ENCODE data around the gene VPS8.

VPS8 gene

DNA sequence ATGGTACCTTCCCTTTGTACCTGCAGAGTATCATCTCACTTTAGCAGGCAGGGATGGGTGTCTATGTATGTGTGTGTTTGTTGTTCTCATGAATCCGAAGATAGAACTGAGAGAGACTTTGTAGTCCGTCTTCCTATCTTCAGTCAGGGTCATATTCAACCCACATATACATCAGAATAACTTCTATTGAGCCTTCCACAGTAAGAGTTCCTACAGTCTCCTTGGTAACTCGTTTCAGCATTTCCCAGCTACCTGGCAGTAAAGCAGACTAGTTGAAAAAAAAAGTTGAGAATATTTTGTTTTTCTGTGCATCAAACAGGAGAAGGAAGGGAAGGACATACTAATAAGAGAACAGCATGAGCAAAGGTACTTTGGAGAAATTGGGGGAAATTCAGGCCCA lies 106.8 kb downstream of the VPS8 start:
- H3K4me3 ChIP-seq (replicated peaks; ENCODE audit: low read depth, low read length) = no peak overlapping the region
- TF ChIP-seq CTCF (IDR thresholded peaks at IDR 0.05; ENCODE audit: low read depth, low read length, missing control alignments) = no peak
- no peak for DNase-seq (ENCODE audit: extremely low read depth, low read depth)

- TF ChIP-seq CTCF (IDR thresholded peaks at IDR 0.05; ENCODE audit: low read depth, low read length, missing control alignments) = no peak
- H3K4me3 ChIP-seq (replicated peaks; ENCODE audit: low read depth, low read length) = no peak overlapping the region
- DNase-seq (ENCODE audit: extremely low read depth, low read depth) = no peak
These were observed 107.7 kb downstream of the VPS8 start for GRCh38 chr3:184919651-184920050.

DNA sequence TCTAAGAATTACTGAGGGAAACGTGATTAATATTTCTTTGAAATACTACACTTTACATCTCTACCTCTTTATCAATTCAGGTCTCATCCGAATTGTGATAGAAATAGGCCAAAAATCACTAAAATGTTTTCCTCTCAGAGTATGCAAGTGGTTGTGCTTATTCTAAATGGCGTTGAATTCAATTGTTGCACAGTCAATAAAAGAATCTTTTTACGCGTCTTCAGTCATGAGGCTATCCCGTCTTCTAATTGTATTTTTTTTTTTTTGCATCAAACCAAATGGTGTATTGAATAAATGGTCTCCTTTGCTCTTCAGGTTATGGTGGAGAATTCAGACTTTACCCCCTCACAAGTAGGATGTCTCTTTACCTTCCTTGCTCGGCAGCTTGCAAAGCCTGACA lies 112.6 kb downstream of the VPS8 start:
- no peak for TF ChIP-seq CTCF (IDR thresholded peaks at IDR 0.05; ENCODE audit: low read depth, low read length, missing control alignments)
- H3K4me3 ChIP-seq (replicated peaks; ENCODE audit: low read depth, low read length) = no peak overlapping the region
- DNase-seq (ENCODE audit: extremely low read depth, low read depth) = no peak

DNA sequence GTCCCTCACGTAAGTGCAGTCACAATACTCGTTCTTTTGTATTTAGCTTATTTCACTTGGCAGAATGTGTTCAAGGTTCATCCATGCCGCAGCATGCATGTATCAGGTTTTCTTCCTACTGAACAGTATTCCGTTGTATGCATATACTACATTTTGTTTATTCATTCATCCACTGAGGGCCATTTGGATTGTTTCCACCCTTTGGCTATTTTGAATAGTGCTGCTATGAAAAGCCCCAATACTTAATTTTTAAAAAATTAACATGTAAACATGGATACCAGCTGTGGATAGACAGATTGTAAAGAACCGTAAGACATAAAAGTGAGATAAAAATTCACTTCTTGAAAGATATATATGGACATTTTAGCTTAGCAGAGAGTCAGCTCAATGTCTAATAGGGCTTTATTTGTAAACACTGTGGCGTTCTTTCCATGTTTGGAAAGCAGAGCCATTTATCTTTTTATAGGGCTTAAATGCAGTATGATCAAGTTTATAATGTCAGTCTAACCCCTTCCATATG lies 115.9 kb downstream of the VPS8 start:
- DNase-seq (ENCODE audit: extremely low read depth, low read depth) = no peak
- TF ChIP-seq CTCF (IDR thresholded peaks at IDR 0.05; ENCODE audit: low read depth, low read length, missing control alignments) = no peak
- H3K4me3 ChIP-seq (replicated peaks; ENCODE audit: low read depth, low read length) = no peak overlapping the region

DNA sequence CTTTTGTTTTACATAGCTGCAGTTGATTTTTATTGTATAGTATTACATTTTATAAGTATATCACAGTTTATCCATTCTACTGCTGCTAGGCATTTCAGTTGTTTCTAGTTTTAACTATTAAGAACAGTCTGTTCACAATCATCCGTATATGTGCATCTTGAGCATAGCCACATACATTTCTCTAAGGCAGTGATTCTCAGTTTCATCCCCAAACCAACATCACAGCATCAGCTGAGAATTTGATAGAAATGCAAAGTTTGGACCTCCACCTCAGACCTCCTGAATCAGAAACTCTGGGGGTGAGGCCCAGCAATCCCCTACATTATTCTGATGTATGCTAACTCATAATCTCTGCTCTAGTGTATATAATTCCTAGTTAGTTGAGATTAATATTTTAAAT lies 120.8 kb downstream of the VPS8 start:
- H3K4me3 ChIP-seq (replicated peaks; ENCODE audit: low read depth, low read length) = no peak overlapping the region
- DNase-seq (ENCODE audit: extremely low read depth, low read depth) = no peak
- no peak for TF ChIP-seq CTCF (IDR thresholded peaks at IDR 0.05; ENCODE audit: low read depth, low read length, missing control alignments)

DNA sequence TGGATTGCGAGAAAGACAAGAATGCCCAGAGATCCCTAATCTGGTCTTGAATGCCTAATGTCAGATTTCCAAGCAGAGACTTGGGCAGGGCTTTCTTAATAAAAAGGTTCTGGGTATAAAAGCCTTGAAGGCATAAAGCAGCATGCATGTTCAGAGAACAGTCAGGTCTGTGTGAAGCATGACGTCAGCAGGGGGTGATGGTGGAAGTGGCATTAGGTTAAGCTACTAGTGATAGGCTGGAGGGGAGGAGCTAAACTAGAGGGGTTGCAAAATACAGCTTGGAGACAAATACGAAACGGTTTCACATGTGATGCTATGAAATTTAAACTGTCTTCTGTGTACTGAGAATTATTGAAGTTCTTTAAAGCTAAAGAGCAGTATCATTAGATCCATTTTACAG lies 125.6 kb downstream of the VPS8 start:
- DNase-seq (ENCODE audit: extremely low read depth, low read depth) = no peak
- TF ChIP-seq CTCF (IDR thresholded peaks at IDR 0.05; ENCODE audit: low read depth, low read length, missing control alignments) = no peak

GRCh38 chr3:184941408-184941807 lies 129.4 kb downstream of the VPS8 start:
- TF ChIP-seq CTCF (IDR thresholded peaks at IDR 0.05; ENCODE audit: low read depth, low read length, missing control alignments) = no peak
- H3K4me3 ChIP-seq (replicated peaks; ENCODE audit: low read depth, low read length) = no peak overlapping the region
- DNase-seq (ENCODE audit: extremely low read depth, low read depth) = no peak

More for the DNA sequence above, 125.6 kb downstream of the VPS8 start:
- H3K4me3 ChIP-seq (replicated peaks; ENCODE audit: low read depth, low read length) = no peak overlapping the region
